Measurements from ENCODE around the gene YTHDC1. TPM values are rescaled to one million over a fixed set of nuclear protein-coding genes. Genes with fewer than 3 reads are reported as not detected.

Gene YTHDC1
- total and polyA plus RNA-seq, 12 donors, result 24.6 to 79.6 (median 48.2) TPM

DNA sequence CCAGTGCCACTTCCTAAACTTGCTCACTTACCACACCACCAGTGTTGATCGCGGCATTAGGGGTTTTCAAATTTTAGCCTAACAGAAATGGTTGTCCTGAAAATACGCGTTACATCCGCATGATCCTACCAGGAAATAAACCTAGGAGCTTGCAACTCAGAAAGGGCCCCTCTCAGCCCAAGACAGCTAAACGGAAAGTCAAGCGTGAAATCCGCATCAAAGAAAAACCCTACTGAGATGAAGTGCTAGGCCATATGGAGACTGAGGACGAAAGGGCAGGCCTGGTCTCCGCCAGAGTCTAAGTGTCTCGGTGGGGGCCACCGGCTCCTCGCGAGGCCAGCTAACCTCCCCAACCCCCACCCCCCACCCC is 626 bp downstream of the YTHDC1 start:
- TF ChIP-seq, protein P1, sequence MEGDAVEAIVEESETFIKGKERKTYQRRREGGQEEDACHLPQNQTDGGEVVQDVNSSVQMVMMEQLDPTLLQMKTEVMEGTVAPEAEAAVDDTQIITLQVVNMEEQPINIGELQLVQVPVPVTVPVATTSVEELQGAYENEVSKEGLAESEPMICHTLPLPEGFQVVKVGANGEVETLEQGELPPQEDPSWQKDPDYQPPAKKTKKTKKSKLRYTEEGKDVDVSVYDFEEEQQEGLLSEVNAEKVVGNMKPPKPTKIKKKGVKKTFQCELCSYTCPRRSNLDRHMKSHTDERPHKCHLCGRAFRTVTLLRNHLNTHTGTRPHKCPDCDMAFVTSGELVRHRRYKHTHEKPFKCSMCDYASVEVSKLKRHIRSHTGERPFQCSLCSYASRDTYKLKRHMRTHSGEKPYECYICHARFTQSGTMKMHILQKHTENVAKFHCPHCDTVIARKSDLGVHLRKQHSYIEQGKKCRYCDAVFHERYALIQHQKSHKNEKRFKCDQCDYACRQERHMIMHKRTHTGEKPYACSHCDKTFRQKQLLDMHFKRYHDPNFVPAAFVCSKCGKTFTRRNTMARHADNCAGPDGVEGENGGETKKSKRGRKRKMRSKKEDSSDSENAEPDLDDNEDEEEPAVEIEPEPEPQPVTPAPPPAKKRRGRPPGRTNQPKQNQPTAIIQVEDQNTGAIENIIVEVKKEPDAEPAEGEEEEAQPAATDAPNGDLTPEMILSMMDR (IDR thresholded peaks at IDR 0.05), result no peak
- TF ChIP-seq POLR2A (IDR thresholded peaks at IDR 0.05), result no peak
- intact Hi-C loops (cut with DNase I), result no loop called here
- H3K27me3 ChIP-seq, result no peaks in the 10 kb centered on the region
- peak overlapping the region; percentile 14 to 85 (median 75) for H3K4me3 ChIP-seq
- H3K27ac ChIP-seq, result peak overlapping the region; percentile 93 to 98 (median 97)
- peak in 5 of 7 donors; percentile 18 to 43 (median 40) for DNase-seq
- H3K9me3 ChIP-seq (replicated peaks in 1 of 3), result no peaks in the 10 kb centered on the region
- peaks cover 19 to 46% of the 10 kb centered on the region in 2 donors for H3K4me1 ChIP-seq (replicated peaks in 1 of 2)
- 0 to 2% (median 1%) methylated on average over 11 to 14 of the region's 14 CpGs for WGBS, 4 donors
- no peaks in the 10 kb centered on the region for H3K36me3 ChIP-seq (replicated peaks in 1 of 2)

DNA sequence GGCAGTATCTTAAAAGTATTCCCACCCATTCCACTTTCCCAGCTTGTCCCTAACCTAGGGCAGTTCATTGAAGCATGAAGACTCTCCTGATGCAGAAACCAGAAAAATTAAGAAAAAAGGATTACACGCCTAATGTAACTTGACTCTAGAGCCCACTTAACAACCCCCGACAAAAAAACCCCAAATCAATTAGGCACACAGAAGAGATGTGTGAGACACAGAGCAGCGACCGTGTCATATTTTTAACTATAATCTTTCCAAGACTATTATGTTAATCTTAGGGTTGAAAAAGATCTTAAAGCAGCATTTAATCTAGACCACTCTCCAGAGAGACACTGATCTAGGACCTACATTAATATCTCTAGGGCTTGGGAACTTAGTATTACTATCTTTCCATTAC is 1.3 kb downstream of the YTHDC1 start:
- H3K4me3 ChIP-seq, result peak overlapping the region in 2 of 4 donors; percentile 76 to 85
- peak overlapping the region in 3 of 5 donors; percentile 97 to 98 (median 98) for H3K27ac ChIP-seq
- H3K4me1 ChIP-seq (replicated peaks in 1 of 2), result peaks cover 19 to 53% of the 10 kb centered on the region in 2 donors
- DNase-seq, result no peak
- no peaks in the 10 kb centered on the region for H3K27me3 ChIP-seq
- no peak for TF ChIP-seq POLR2A (IDR thresholded peaks at IDR 0.05)
- TF ChIP-seq, protein P1 (IDR thresholded peaks at IDR 0.05), result no peak
- intact Hi-C loops (cut with DNase I), result no loop called here
- H3K9me3 ChIP-seq (replicated peaks in 1 of 3), result no peaks in the 10 kb centered on the region
- 2 to 6% (median 3%) methylated on average over 4 of the region's 4 CpGs for WGBS, 4 donors
- H3K36me3 ChIP-seq (replicated peaks in 1 of 2), result no peaks in the 10 kb centered on the region

DNA sequence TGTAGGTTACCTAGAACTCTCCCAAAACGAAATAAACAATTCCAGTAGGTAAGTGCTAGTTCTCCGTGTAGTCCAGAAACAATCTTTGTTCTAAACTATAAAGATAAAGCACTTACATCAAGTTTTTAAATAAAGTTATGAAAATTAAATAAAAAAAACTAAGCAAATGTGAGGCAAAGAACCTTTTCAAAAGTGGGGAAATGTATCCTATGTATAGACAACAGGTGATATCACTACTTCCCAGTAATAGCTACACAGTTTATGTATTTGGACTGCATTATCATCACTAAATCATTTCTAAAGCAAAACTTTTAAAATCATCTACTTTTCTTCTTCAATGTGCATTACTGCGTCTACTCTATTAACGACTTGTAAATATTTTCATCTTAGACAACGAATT is 2.0 kb downstream of the YTHDC1 start:
- peak overlapping the region in 1 of 4 donors; percentile 85 for H3K4me3 ChIP-seq
- H3K4me1 ChIP-seq (replicated peaks in 1 of 2), result peaks cover 19 to 60% of the 10 kb centered on the region in 2 donors
- no peaks in the 10 kb centered on the region for H3K36me3 ChIP-seq (replicated peaks in 1 of 2)
- no peaks in the 10 kb centered on the region for H3K9me3 ChIP-seq (replicated peaks in 1 of 3)
- no peaks in the 10 kb centered on the region for H3K27me3 ChIP-seq
- WGBS, 4 donors, result 17 to 22% (median 19%) methylated on average over 5 of the region's 5 CpGs
- H3K27ac ChIP-seq, result no peak overlapping the region
- intact Hi-C loops (cut with DNase I), result no loop called here
- TF ChIP-seq, protein P1 (IDR thresholded peaks at IDR 0.05), result no peak
- no peak for TF ChIP-seq POLR2A (IDR thresholded peaks at IDR 0.05)
- no peak for DNase-seq

DNA sequence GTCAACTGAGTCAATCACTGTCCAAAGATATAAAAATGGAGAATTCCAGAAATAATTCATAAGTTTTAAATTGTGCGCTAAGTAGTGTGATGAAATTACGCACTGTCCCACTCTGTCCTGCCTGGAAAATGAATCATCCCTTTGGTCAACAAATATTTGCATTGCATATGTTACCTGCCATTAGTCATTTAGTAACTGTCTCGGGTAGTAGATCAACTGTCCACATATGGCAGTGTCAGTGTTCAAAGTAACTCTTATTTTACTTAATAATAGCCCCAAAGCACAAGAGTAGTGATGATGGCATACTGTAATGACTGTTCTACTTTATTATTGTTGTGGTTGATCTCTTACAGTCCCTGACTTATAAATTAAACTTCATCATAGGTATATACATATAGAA is 3.4 kb downstream of the YTHDC1 start:
- Histone ChIP-seq H3K36me3 (replicated peaks in 1 of 2) (no peaks in the 10 kb centered on the region), H3K27ac (no peak overlapping the region), H3K4me1 (replicated peaks in 1 of 2) (peaks cover 19 to 74% of the 10 kb centered on the region in 2 donors), H3K4me3 (no peak overlapping the region), H3K9me3 (replicated peaks in 1 of 3) (no peaks in the 10 kb centered on the region), H3K27me3 (no peaks in the 10 kb centered on the region)
- TF ChIP-seq, protein P1 (IDR thresholded peaks at IDR 0.05), result no peak
- TF ChIP-seq POLR2A (IDR thresholded peaks at IDR 0.05), result no peak
- no peak for DNase-seq
- WGBS, 4 donors, result 90 to 92% (median 91%) methylated on average over 3 of the region's 3 CpGs
- intact Hi-C loops (cut with DNase I), result no loop called here
